ENCODE data around the gene ABHD12. TPM values are rescaled to one million over a fixed set of nuclear protein-coding genes. Genes with fewer than 3 reads are reported as not detected.
A peak's percentile ranks its signal among the peaks of the same experiment; 100 is the strongest.

Gene ABHD12
- total RNA-seq, 1 donor from 2014 or later = 79.3 TPM

- no peak for DNase-seq (ENCODE audit: low read depth)
- TF ChIP-seq CTCF (conservative IDR thresholded peaks at IDR 0.05; ENCODE audit: low read depth, low read length) = no peak
- H3K4me3 ChIP-seq (ENCODE audit: low read depth, low read length) = no peak overlapping the region
Observed at GRCh38 chr20:25254571-25254970, 136.1 kb downstream of the ABHD12 start.

DNA sequence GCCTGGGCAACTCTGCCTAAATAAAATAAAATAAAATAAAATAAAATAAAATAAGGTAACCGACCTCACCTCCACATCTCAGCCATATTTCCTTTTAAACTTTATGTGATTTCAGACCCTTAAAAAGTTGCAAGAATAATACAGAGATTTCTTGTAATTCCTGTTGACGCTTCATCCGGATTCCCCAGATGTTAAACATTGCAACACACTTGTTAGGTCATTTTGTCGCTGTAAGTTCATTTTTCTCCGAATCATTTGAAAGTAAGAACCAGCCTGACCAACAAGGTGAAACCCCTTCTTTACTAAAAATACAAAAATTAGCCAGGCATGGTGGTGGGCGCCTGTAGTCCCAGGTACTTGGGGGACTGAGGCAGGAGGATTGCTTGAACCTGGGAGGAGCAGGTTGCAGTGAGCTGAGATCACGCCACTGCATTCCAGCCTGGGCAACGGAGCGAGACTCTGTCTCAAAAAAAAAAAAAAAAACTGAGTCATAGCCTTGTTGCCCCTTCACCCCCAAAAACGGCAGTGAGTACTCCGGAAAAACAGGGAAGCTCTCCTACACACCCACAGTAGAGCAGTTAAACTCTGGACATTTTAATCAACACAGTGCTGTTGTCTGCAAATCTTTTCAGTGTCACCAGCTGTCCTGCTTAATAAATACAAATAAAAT lies 136.9 kb downstream of the ABHD12 start:
- DNase-seq (ENCODE audit: low read depth) = peak; percentile 52
- H3K4me3 ChIP-seq (ENCODE audit: low read depth, low read length) = no peak overlapping the region
- no peak for TF ChIP-seq CTCF (conservative IDR thresholded peaks at IDR 0.05; ENCODE audit: low read depth, low read length)

DNA sequence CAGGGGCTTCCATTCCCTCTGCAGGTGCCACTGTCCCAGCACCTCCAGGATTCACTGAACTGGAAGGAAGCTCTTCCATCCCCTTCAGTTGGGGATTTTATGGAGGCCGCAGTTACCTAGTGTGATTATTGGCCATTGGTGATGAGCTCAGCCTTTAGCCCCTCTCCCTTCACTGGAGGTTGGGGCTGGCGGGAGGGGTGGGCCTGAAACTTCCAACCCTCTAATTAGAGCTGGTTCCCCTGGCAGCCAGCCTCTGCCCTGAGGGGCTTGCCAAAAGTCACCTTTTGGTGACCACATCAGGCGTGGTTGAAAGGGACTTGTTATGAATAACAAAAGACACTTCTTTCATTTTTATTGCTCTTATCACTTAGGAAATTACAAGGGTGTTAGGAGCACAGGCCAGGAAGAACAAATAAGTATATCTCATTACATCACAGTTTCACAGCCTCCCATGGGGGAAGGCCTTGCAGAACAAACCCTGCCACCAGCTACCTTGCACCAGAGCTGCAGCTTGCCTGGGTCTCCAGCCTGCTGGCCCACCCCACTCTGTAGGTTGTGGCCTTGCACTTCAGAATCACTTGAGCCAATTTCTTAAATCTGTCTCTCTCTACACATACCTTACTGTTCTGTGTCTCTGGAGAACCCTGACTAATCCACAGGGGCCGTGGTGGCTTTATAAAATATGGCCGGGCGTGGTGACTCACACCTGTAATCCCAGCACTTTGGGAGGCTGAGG lies 137.8 kb downstream of the ABHD12 start:
- peak overlapping the region; percentile 82 for H3K4me3 ChIP-seq (ENCODE audit: low read depth, low read length)

GRCh38 chr20:25252230-25252651 lies 138.4 kb downstream of the ABHD12 start:
- no peak for TF ChIP-seq CTCF (conservative IDR thresholded peaks at IDR 0.05; ENCODE audit: low read depth, low read length)
- H3K4me3 ChIP-seq (ENCODE audit: low read depth, low read length) = peak overlapping the region; percentile 82
- DNase-seq (ENCODE audit: low read depth) = no peak

More for the DNA sequence above, 137.8 kb downstream of the ABHD12 start:
- no peak for DNase-seq (ENCODE audit: low read depth)
- TF ChIP-seq CTCF (conservative IDR thresholded peaks at IDR 0.05; ENCODE audit: low read depth, low read length) = no peak

DNA sequence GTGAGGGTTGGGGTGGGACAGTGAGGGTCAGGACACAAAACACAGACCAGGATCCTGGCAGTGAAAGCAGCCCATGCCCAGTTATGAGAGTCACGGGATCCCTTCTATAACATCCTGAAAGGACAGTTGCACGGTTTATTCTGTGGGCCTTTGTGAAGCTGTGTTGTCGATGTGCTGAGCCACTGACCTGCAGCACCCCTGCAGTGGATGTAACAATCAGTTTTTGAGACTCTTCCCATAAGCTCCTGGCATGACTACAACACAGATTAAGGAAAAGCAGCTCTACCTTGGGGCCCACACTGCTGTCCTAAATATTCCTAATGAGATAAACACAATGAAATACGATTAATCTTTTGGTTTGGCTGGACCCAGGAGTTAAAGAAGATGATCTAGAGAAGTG lies 139.1 kb downstream of the ABHD12 start:
- no peak for TF ChIP-seq CTCF (conservative IDR thresholded peaks at IDR 0.05; ENCODE audit: low read depth, low read length)
- peak overlapping the region; percentile 82 for H3K4me3 ChIP-seq (ENCODE audit: low read depth, low read length)
- DNase-seq (ENCODE audit: low read depth) = no peak

GRCh38 chr20:25251019-25251418 lies 139.6 kb downstream of the ABHD12 start:
- H3K4me3 ChIP-seq (ENCODE audit: low read depth, low read length) = peak overlapping the region; percentile 82
- no peak for TF ChIP-seq CTCF (conservative IDR thresholded peaks at IDR 0.05; ENCODE audit: low read depth, low read length)
- DNase-seq (ENCODE audit: low read depth) = no peak
